Posterior vena cava (tissue), 2 donors: ENCODE measurements around the gene GABRB1. TPM values are rescaled to one million over a fixed set of nuclear protein-coding genes. Genes with fewer than 3 reads are reported as not detected.
"Not testable (repeated sequence)": the region's sequence is repeated elsewhere in the genome, so short reads cannot be mapped to it uniquely, and the experiment has no call there.

Experiments used
- DNase-seq: peaks from one replicate; pipeline ENCODE4 v3.0.0-alpha.2; 2020; ENCODE audit warnings: low spot score
- intact Hi-C, 2 donors: fragments of 100-400 bp; cut with DNase I; formaldehyde crosslinking; loops; one replicate each; pipeline versions ENCODE4 v1.14.1 to v1.14.2; 2022 to 2023
- total RNA-seq, 2 donors: library from RNA; stranded (reverse); fragmentation: NEBNext Ultra II Directional; extraction: Animal tissue kit (Norgen Biotek cat#: 25700); gene quantifications; one replicate each; pipeline ENCODE4 v1.2.1, GENCODE V29; 2021
- donor health status: DM: yes; HTN: yes; CAD: no.
- donor health status: DM: yes; HTN: yes; CAD: no.

Gene GABRB1
- total RNA-seq, 2 donors from 2014 or later = not detected

- DNase-seq = no peak
- intact Hi-C loops = no loop called here
Observed at GRCh38 chr4:47349326-47349725, 318.0 kb downstream of the GABRB1 start.

GRCh38 chr4:47355568-47355967, 324.2 kb downstream of the GABRB1 start:
- DNase-seq = no peak
- intact Hi-C loops = no loop called here

GRCh38 chr4:47359891-47360290, 328.5 kb downstream of the GABRB1 start:
- intact Hi-C loops = no loop called here
- no peak for DNase-seq

GRCh38 chr4:47367761-47368160, 336.4 kb downstream of the GABRB1 start:
- no peak for DNase-seq
- intact Hi-C loops = no loop called here

- no peak for DNase-seq
- intact Hi-C loops = no loop called here
Observed at GRCh38 chr4:47368211-47368610, 336.8 kb downstream of the GABRB1 start.

- no peak for DNase-seq
- intact Hi-C loops = no loop called here
Observed at GRCh38 chr4:47372561-47372960, 341.2 kb downstream of the GABRB1 start.

GRCh38 chr4:47373174-47373573, 341.8 kb downstream of the GABRB1 start:
- no peak for DNase-seq
- intact Hi-C loops = no loop called here

- intact Hi-C loops = no loop called here
- no peak for DNase-seq
Observed at GRCh38 chr4:47373709-47374108, 342.3 kb downstream of the GABRB1 start.

GRCh38 chr4:47374477-47374876, 343.1 kb downstream of the GABRB1 start:
- no peak for DNase-seq
- intact Hi-C loops = no loop called here

GRCh38 chr4:47378021-47378530, 346.7 kb downstream of the GABRB1 start:
- intact Hi-C loops = not testable (repeated sequence)
- peak; percentile 58 for DNase-seq

- intact Hi-C loops = no loop called here
- DNase-seq = no peak
Observed at GRCh38 chr4:47381172-47381571, 349.8 kb downstream of the GABRB1 start.

- intact Hi-C loops = no loop called here
- DNase-seq = no peak
Observed at GRCh38 chr4:47382846-47383360, 351.5 kb downstream of the GABRB1 start.

- no peak for DNase-seq
- intact Hi-C loops = no loop called here
Observed at GRCh38 chr4:47383829-47384427, 352.6 kb downstream of the GABRB1 start.

- no peak for DNase-seq
- intact Hi-C loops = no loop called here
Observed at GRCh38 chr4:47386146-47386545, 354.8 kb downstream of the GABRB1 start.

- intact Hi-C loops = no loop called here
- DNase-seq = no peak
Observed at GRCh38 chr4:47386561-47387235, 355.3 kb downstream of the GABRB1 start.

GRCh38 chr4:47390428-47391125, 359.2 kb downstream of the GABRB1 start:
- intact Hi-C loops = no loop called here
- no peak for DNase-seq

GRCh38 chr4:47391256-47391655, 359.9 kb downstream of the GABRB1 start:
- intact Hi-C loops = no loop called here
- no peak for DNase-seq

GRCh38 chr4:47406408-47406807, 375.0 kb downstream of the GABRB1 start:
- intact Hi-C loops = no loop called here
- no peak for DNase-seq

- DNase-seq = no peak
- intact Hi-C loops = no loop called here
Observed at GRCh38 chr4:47410271-47410670, 378.9 kb downstream of the GABRB1 start.

- no peak for DNase-seq
- intact Hi-C loops = no loop called here
Observed at GRCh38 chr4:47413521-47413920, 382.2 kb downstream of the GABRB1 start.
